GM12872 (cell line): ENCODE measurements around the gene NUP133.

Experiments used
- TF ChIP-seq, protein P1 (sequence below): IDR thresholded peaks from 3 replicates; pipeline ENCODE4 v1.5.1; 2011; ENCODE audit warnings: low read depth, mild to moderate bottlenecking, low read length, moderate library complexity; ENCODE audit not compliant: insufficient read depth

Gene NUP133

DNA sequence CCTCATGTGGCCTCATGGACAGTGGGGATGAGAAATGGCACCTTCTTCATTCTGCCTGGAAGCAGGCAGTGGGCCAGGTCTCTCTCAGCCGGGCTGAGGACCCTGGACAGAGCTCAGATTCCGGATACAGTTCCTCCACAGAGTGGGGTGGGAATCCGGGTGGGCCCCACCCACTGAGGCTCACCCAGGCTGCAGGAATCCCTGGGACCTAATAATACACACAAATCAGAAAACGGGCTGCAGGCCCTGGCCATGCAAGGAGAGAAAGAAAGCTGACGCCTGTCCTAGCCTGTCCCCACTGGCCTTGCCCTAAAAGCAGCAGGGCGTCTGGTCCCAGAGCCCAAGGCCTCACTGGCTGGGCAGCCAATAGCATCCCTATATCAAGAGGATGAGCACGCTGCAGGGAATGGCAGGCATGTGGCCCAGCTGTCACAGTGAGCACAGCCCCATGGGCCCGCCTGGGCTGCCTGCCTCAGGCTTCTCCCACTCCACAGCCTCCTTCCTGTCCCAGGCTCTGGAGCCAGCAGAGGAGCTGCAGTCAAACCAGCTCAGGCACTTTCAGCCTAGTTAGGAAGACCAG, 99.6 kb downstream of the NUP133 start:
- TF ChIP-seq, protein P1, sequence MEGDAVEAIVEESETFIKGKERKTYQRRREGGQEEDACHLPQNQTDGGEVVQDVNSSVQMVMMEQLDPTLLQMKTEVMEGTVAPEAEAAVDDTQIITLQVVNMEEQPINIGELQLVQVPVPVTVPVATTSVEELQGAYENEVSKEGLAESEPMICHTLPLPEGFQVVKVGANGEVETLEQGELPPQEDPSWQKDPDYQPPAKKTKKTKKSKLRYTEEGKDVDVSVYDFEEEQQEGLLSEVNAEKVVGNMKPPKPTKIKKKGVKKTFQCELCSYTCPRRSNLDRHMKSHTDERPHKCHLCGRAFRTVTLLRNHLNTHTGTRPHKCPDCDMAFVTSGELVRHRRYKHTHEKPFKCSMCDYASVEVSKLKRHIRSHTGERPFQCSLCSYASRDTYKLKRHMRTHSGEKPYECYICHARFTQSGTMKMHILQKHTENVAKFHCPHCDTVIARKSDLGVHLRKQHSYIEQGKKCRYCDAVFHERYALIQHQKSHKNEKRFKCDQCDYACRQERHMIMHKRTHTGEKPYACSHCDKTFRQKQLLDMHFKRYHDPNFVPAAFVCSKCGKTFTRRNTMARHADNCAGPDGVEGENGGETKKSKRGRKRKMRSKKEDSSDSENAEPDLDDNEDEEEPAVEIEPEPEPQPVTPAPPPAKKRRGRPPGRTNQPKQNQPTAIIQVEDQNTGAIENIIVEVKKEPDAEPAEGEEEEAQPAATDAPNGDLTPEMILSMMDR = no peak

- TF ChIP-seq, protein P1 = peak; percentile 20; the same call in 1 of the 3 replicates
Observed at GRCh38 chr1:229407206-229408026, 100.7 kb downstream of the NUP133 start.

- TF ChIP-seq, protein P1 = no peak
Observed at GRCh38 chr1:229406798-229407197, 101.3 kb downstream of the NUP133 start.

DNA sequence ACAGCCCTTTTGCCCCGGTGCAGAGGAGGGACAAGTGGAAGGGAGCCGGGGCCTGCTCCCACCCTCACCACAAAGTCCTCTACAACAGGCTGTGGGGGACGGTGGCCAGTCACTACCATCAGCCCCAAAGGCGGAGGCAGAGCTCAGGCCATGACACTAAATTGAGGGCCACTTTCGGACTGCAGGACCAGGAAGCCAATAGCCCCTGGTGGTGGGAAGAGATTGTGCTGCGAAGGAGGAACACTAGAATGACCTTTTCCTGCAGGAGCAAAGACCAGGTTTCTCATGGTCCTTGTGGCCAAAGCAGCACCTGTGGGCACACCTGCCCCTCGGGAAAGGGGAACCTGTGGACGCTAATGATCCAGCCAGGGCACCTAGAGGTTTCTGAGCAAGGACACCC, 104.6 kb downstream of the NUP133 start:
- TF ChIP-seq, protein P1 = peak; percentile 24; the same call in 1 of the 3 replicates

DNA sequence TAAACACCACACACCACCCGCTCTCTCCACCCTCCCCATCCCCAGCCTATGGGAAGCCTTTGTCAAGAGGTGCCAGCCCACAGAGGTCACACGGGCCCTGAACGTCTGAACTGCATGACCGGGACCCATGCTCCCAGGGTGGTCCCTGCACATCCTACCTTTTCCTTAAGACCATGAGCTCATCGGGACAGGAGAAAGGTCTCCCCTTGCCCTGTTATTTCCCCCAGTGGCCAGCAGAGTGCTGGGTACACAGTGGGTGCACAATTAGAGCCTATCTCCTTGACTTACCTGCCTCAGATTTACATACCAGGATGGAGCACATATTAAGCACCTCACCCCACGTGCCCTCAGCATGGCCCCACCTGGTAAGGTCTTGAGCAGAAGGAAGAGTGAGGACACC, 105.1 kb downstream of the NUP133 start:
- TF ChIP-seq, protein P1 = peak; percentile 36; the same call in 2 of the 3 replicates

- TF ChIP-seq, protein P1 = no peak
Observed at GRCh38 chr1:229397762-229398161, 110.4 kb downstream of the NUP133 start.

GRCh38 chr1:229396585-229397206, 111.4 kb downstream of the NUP133 start:
- TF ChIP-seq, protein P1 = no peak
